SK-N-SH treated with all-trans-retinoic acid at 6 μM for 48 hours (cell line): Measurements from ENCODE around the gene UCN3.

Source experiments
- ATAC-seq: fragments of 200-7000 bp; cut with Tn5 transposase; 3 replicates; pipeline ENCODE4 v1.9.1; 2020; ENCODE audit warnings: mild to moderate bottlenecking, moderate library complexity
- ARNTL ChIP-seq: fragments of 450-650 bp; formaldehyde crosslinking; IDR thresholded peaks from 2 replicates; pipeline ENCODE4 v1.5.0; 2020; ENCODE audit warnings: low read depth, mild to moderate bottlenecking, moderate library complexity, borderline replicate concordance
- CSDC2 ChIP-seq: fragments of 250-450 bp; sonication (Bioruptor Pico); IDR thresholded peaks from 2 replicates; pipeline ENCODE4 v1.5.0; 2020; ENCODE audit warnings: mild to moderate bottlenecking, moderate library complexity
- CSRNP3 ChIP-seq: fragments of 250-450 bp; sonication (Bioruptor Pico); IDR thresholded peaks from 2 replicates; pipeline ENCODE4 v1.5.1; 2021; ENCODE audit warnings: mild to moderate bottlenecking, moderate library complexity
- ESRRG ChIP-seq: fragments of 250-450 bp; sonication (Bioruptor Pico); IDR thresholded peaks from 2 replicates; pipeline ENCODE4 v1.6.1; 2021; ENCODE audit warnings: mild to moderate bottlenecking
- GLIS3 ChIP-seq: fragments of 250-450 bp; sonication (Bioruptor Pico); IDR thresholded peaks from 2 replicates; pipeline ENCODE4 v1.5.0; 2020; ENCODE audit warnings: mild to moderate bottlenecking, moderate library complexity
- ISL1 ChIP-seq: fragments of 250-450 bp; sonication (Bioruptor Pico); IDR thresholded peaks from 2 replicates; pipeline ENCODE4 v2.1.2; 2022; ENCODE audit warnings: mild to moderate bottlenecking, moderate library complexity
- OSR1 ChIP-seq: fragments of 250-450 bp; sonication (Bioruptor Pico); IDR thresholded peaks from 2 replicates; pipeline ENCODE4 v1.8.0; 2022; ENCODE audit warnings: moderate library complexity, mild to moderate bottlenecking, inconsistent platforms
- PATZ1 ChIP-seq: fragments of 250-450 bp; sonication (Bioruptor Pico); IDR thresholded peaks from 2 replicates; pipeline ENCODE4 v1.8.0; 2020; ENCODE audit warnings: mild to moderate bottlenecking, moderate library complexity, borderline replicate concordance
- POU6F1 ChIP-seq: fragments of 250-450 bp; sonication (Bioruptor Pico); IDR thresholded peaks from 2 replicates; pipeline ENCODE4 v1.8.0; 2021; ENCODE audit warnings: low read depth, mild to moderate bottlenecking, moderate library complexity, borderline replicate concordance
- PPARA ChIP-seq: fragments of 250-450 bp; sonication (Bioruptor Pico); IDR thresholded peaks from 2 replicates; pipeline ENCODE4 v1.5.0; 2020; ENCODE audit warnings: mild to moderate bottlenecking, borderline replicate concordance
- RARB ChIP-seq: fragments of 250-450 bp; sonication (Bioruptor Pico); IDR thresholded peaks from 2 replicates; pipeline ENCODE4 v1.8.0; 2021; ENCODE audit warnings: mild to moderate bottlenecking, moderate library complexity
- SNAI2 ChIP-seq: fragments of 250-450 bp; sonication (Bioruptor Pico); IDR thresholded peaks from 2 replicates; pipeline ENCODE4 v1.5.0; 2020; ENCODE audit warnings: mild to moderate bottlenecking, moderate library complexity
- TCF4 ChIP-seq: fragments of 250-450 bp; sonication (Bioruptor Pico); IDR thresholded peaks from 2 replicates; pipeline ENCODE4 v1.8.0; 2021; ENCODE audit warnings: mild to moderate bottlenecking, moderate library complexity, borderline replicate concordance
- TSHZ2 ChIP-seq: fragments of 250-450 bp; sonication (Bioruptor Pico); IDR thresholded peaks from 2 replicates; pipeline ENCODE4 v1.5.0; 2020; ENCODE audit warnings: mild to moderate bottlenecking, moderate library complexity
- ZC3H10 ChIP-seq: fragments of 250-450 bp; sonication (Bioruptor Pico); IDR thresholded peaks from 2 replicates; pipeline ENCODE4 v1.5.1; 2021; ENCODE audit warnings: mild to moderate bottlenecking, moderate library complexity
- ZFP3 ChIP-seq: fragments of 250-450 bp; sonication (Bioruptor Pico); IDR thresholded peaks from 2 replicates; pipeline ENCODE4 v1.5.0; 2020; ENCODE audit warnings: mild to moderate bottlenecking, moderate library complexity
- ZFP30 ChIP-seq: fragments of 450-650 bp; formaldehyde crosslinking; IDR thresholded peaks from 2 replicates; pipeline ENCODE4 v1.5.0; 2022; ENCODE audit warnings: mild to moderate bottlenecking, moderate library complexity
- ZNF565 ChIP-seq: fragments of 450-650 bp; formaldehyde crosslinking; conservative IDR thresholded peaks from 2 replicates; pipeline ENCODE4 v1.5.0; 2020; ENCODE audit warnings: low read depth, mild to moderate bottlenecking, moderate library complexity
- ZNF70 ChIP-seq: fragments of 450-650 bp; formaldehyde crosslinking; IDR thresholded peaks from 2 replicates; pipeline ENCODE4 v1.5.0; 2020; ENCODE audit warnings: mild to moderate bottlenecking, moderate library complexity
- ZNF8 ChIP-seq: fragments of 450-650 bp; formaldehyde crosslinking; IDR thresholded peaks from 2 replicates; pipeline ENCODE4 v1.5.0; 2020; ENCODE audit warnings: mild to moderate bottlenecking, moderate library complexity

UCN3 gene

GRCh38 chr10:5369362-5370158 is 4.8 kb downstream of the UCN3 start:
- ATAC-seq = no peak
- TF ChIP-seq ZNF70 (CRISPR knock-in tag) (no peak), PPARA (CRISPR knock-in tag) (no peak), ESRRG (no peak), ZNF8 (CRISPR knock-in tag) (no peak), TCF4 (CRISPR knock-in tag) (no peak), GLIS3 (CRISPR knock-in tag) (no peak)

GRCh38 chr10:5370493-5371352 is 6.0 kb downstream of the UCN3 start:
- no peak for ATAC-seq
- TF ChIP-seq ZNF70 (CRISPR knock-in tag) (no peak), TSHZ2 (CRISPR knock-in tag) (no peak), ZFP30 (CRISPR knock-in tag) (no peak), ZC3H10 (CRISPR knock-in tag) (no peak), ARNTL (CRISPR knock-in tag) (no peak), ZNF8 (CRISPR knock-in tag) (no peak), GLIS3 (CRISPR knock-in tag) (no peak), SNAI2 (CRISPR knock-in tag) (no peak), ESRRG (no peak), ZFP3 (CRISPR knock-in tag) (no peak), CSDC2 (CRISPR knock-in tag) (no peak), TCF4 (CRISPR knock-in tag) (no peak), ZNF565 (no peak), RARB (CRISPR knock-in tag) (no peak), PATZ1 (CRISPR knock-in tag) (no peak), POU6F1 (CRISPR knock-in tag) (no peak), OSR1 (no peak), CSRNP3 (no peak)

GRCh38 chr10:5373307-5373706 is 8.5 kb downstream of the UCN3 start:
- ATAC-seq = no peak
- TF ChIP-seq ISL1 = no peak
- TF ChIP-seq ZC3H10 (CRISPR knock-in tag) = no peak
- TF ChIP-seq CSRNP3 = no peak
- TF ChIP-seq GLIS3 (CRISPR knock-in tag) = no peak
